GM18873 (cell line): ENCODE results near the gene NTM.
"Not testable (repeated sequence)": the region's sequence is repeated elsewhere in the genome, so short reads cannot be mapped to it uniquely, and the experiment has no call there.

ENCODE experiments used
- ATAC-seq: cut with Tn5 transposase; IDR thresholded peaks from one replicate; pipeline ENCODE4 v1.9.1; 2021; ENCODE audit warnings: mild to moderate bottlenecking, moderate library complexity, moderate number of reproducible peaks; ENCODE audit not compliant: unreplicated experiment, low FRiP score

NTM gene

GRCh38 chr11:132289590-132290256, 919.3 kb downstream of the NTM start:
- no peak for ATAC-seq

- no peak for ATAC-seq
These were observed 923.2 kb downstream of the NTM start for GRCh38 chr11:132293586-132293985.

- ATAC-seq: no peak
These were observed 926.7 kb downstream of the NTM start for GRCh38 chr11:132296946-132297610.

DNA sequence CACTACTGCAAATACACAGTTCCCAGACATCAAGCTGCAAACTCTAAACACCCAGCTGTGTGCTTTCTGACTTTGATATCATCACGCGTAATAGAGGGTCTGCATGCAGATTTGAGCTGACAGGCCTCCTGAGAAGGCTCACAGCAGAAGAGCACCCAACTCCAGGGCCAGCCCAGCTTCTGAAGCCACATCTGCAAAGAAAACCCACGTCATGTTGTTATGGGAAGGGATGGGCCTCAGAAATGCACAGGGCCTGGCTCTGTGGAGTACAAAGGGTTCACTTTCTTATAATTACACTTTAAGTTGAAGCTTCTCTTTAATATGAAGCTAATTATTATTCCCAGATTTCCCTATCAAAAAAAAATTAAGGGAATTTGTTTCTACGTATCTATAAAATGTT, 927.9 kb downstream of the NTM start:
- ATAC-seq: no peak

DNA sequence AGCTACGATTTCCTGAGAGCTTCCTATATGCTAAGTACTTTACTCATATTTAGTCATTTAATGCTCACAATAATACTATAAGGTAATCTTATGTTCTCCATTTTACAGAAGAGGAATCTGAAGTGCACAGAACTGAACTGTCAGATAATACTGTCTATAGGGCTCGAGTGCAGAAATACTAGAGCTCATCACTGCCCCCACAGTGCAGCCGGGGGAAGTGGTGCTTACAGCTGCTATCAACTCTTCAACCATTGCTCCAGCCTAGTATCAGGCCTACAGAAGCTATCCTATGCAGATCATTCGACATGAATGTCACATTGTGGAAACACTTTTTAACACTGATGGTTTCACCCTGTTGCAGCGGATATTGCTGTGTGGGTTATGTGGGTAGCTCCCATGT, 929.9 kb downstream of the NTM start:
- ATAC-seq: no peak

GRCh38 chr11:132301465-132301864, 931.0 kb downstream of the NTM start:
- ATAC-seq: no peak

DNA sequence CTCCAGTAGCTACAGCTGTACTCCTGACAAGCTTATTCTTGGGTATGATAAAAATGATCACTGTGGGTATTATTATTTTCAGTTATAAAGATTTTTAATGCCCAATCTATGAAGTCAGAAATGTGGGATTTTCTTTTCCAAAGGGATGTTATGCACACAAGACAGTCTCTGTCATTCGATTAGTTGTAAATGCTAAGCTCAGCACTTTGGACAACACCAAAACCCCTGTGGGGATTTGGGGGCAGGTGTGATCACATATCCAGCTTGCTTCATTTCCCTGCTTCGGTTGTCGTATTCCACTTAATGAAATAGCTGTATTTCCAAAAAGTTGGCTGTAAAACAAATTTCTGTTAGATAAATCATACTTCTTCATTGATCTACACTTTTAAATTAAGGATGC, 931.5 kb downstream of the NTM start:
- no peak for ATAC-seq

GRCh38 chr11:132307309-132308020, 937.0 kb downstream of the NTM start:
- ATAC-seq: no peak

DNA sequence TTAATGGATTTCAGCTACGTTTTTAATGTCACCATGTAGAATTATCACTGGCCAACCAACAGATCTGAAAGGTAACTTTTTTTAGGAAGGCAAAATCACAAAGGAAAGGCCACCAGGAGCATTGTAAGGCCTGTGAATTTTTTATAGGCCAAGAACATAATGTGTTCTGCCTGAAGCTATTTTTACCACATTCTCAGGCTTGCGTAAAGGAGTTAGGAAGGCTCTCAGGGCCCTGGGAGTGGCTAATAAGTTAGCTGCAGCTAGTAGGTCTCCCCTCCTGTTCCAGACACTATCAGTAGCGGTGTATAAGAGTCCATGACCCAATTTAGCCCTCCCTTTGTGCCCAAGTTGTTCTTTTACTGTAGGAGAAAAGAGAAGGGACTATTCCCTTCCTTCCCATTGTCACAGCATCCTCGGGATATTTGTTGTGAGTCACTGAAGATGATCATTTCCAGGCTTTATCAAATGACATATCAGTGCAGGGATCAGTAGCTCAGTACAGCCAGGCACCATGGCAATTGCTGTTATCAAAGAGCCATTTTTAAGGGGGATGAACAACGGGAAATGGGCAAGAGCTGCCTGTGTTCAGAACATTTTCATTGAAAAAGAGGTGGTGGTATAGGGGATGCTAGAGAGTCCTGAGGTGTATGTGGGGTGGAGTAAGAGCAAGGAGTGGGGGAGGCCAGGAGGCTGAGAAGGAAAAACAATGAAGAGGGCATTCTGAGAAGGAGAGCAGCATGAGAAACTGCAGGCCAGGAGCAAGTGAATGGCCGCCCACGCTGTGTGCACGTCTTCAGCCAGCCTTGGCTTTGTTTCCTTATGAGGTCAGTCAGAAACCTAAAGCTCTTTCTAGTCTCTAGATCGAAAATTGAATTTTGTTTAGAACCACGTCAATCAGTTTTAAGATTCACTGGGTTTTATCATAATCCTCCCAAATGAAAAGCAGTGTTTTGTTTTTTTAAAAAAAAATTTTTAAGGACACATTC, 940.3 kb downstream of the NTM start:
- ATAC-seq: no peak

- ATAC-seq: no peak
These were observed 941.3 kb downstream of the NTM start for GRCh38 chr11:132311703-132312102.

GRCh38 chr11:132312161-132312560, 941.7 kb downstream of the NTM start:
- ATAC-seq: no peak

GRCh38 chr11:132312701-132313111, 942.3 kb downstream of the NTM start:
- ATAC-seq: no peak

DNA sequence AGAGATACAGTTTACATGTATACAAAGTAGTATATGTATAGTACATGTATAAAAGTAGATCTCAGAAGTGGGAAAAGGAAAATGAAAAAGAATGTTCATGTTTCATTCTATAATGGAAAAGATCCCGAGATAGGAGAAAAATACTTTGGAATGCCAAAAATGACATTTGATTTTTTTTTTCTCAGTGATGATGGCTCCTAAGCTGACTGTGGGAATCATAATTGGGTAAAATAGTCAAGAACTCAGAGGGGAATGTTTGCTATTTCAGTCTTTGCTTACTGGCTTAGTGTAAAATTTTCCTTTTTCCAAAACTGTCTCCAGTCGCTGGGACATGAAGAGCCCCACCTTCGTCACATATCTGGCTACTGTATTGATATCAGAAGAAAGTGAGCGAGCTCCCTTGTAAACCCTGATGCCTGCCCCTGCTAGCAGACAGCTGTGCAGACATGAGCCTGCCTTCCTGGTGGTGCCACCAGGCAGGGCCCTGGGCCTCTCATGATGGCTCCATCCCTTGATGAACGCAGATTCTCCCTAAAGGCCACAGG, 944.6 kb downstream of the NTM start:
- ATAC-seq: no peak

DNA sequence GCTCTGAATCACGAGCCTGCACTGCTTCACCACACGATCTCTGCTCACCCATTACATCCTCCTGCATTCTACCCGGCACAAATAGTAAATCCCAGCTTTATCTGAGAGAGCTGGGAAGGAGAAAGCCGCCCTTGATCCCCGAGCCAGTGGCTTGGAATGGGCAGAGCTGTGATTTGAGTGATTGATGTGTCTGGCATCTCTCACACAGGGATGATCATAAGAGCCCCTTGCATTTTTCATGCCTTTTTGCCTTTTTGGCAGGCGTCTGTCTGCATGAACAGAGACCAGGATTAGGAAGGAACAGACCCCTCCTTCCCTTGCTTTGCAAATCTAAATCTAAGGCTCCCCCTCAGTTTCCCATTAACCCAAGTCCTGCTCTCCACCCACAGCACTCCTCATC, 945.3 kb downstream of the NTM start:
- ATAC-seq: no peak

- ATAC-seq: no peak
These were observed 948.2 kb downstream of the NTM start for GRCh38 chr11:132318421-132319157.

DNA sequence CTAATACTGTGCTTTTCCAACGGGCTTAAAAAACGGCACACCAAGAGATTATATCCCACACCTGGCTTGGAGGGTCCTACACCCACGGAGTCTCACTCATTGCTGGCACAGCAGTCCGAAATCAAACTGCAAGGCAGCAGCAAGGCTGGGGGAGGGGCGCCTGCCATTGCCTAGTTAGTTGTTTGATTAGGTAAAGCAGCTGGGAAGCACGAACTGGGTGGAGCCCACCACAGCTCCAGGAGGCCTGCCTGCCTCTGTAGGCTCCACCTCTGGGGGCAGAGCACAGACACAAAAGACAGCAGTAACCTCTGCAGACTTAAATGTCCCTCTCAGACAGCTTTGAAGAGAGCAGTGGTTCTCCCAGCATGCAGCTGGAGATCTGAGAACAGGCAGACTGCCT, 949.0 kb downstream of the NTM start:
- not testable (repeated sequence) for ATAC-seq

DNA sequence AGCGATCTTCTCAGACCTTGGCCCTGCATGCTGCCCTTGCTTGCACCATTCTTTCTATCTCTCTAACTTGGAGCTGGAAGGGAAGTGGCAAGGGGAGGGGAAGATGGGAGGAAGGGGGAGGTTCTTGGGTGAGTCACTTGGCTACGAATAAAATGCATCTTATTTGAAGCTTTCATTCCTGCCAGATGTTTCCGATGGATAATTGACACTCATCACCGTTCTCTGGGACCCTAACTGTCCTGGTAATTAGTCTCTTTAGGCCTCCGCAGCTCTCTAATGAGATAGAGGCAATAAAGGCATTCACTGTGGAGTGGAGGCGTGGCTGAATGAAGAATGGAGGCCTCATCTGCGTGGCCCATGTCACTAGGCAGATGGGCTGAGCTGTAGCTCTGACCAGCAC, 960.1 kb downstream of the NTM start:
- ATAC-seq: no peak

DNA sequence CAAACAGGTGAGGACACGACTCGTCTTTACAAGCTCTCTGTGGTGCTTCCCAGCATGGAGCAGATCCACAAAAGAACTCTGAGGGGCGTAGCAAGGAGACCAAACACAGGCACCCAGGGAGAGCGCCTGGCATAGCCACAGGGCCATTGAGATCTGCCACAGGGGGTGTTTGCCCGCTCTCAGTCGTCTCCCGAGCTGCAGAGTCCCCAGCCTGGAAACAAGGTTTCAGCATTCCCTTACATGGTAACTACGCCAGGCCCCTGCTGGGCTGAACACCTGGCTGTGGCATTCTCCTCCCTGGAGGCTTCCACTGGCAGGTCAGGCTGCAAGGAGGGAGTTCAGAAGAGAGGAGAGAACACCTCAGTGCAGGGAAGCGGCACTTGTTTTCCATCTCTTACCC, 962.1 kb downstream of the NTM start:
- no peak for ATAC-seq

- no peak for ATAC-seq
These were observed 964.4 kb downstream of the NTM start for GRCh38 chr11:132334769-132335280.
